SH-SY5Y (cell line): Measurements from ENCODE around the gene ZNF592.

ENCODE experiments used
- GATA2 ChIP-seq: IDR thresholded peaks from 2 replicates; pipeline ENCODE4 v1.6.1; 2011; ENCODE audit warnings: mild to moderate bottlenecking, low read depth, low read length
- GATA3 ChIP-seq: IDR thresholded peaks from 2 replicates; pipeline ENCODE4 v1.6.1; 2011; ENCODE audit warnings: low read depth, mild to moderate bottlenecking, low read length, moderate library complexity

DNA sequence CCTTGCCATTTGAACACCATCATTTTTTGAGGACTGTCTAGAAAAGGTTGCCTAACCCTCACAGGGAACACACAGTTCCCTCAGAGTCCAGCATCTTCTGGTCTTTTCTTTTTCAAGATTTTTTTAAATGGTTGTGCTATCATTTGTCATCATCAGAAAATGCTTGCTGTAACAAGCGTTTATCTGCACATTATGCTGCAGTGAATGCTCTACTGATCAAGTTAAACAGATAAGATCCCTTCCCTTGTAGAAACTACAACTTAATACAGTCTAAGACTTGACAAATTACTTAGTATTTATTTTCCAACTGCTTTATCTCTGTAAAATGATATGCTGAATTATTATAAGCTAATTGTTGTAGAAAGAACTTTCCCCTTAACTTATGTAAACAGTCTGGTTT, 56.8 kb downstream of the ZNF592 start:
- no peak for TF ChIP-seq GATA2
- no peak for TF ChIP-seq GATA3
